DND-41 (cell line): ENCODE data around the gene AKTIP.

Experiments used
- EZH2 ChIP-seq: IDR thresholded peaks from 3 replicates; pipeline ENCODE4 v1.6.1; 2012; ENCODE audit warnings: borderline replicate concordance, low read depth, mild to moderate bottlenecking, moderate library complexity, low read length, inconsistent platforms; ENCODE audit not compliant: severe bottlenecking
- TF ChIP-seq, protein P1 (sequence below): IDR thresholded peaks from 2 replicates; pipeline ENCODE4 v1.5.1; 2012; ENCODE audit warnings: borderline replicate concordance, low read length, moderate library complexity, mild to moderate bottlenecking; ENCODE audit not compliant: poor library complexity, severe bottlenecking; ENCODE audit errors: extremely low read depth

DNA sequence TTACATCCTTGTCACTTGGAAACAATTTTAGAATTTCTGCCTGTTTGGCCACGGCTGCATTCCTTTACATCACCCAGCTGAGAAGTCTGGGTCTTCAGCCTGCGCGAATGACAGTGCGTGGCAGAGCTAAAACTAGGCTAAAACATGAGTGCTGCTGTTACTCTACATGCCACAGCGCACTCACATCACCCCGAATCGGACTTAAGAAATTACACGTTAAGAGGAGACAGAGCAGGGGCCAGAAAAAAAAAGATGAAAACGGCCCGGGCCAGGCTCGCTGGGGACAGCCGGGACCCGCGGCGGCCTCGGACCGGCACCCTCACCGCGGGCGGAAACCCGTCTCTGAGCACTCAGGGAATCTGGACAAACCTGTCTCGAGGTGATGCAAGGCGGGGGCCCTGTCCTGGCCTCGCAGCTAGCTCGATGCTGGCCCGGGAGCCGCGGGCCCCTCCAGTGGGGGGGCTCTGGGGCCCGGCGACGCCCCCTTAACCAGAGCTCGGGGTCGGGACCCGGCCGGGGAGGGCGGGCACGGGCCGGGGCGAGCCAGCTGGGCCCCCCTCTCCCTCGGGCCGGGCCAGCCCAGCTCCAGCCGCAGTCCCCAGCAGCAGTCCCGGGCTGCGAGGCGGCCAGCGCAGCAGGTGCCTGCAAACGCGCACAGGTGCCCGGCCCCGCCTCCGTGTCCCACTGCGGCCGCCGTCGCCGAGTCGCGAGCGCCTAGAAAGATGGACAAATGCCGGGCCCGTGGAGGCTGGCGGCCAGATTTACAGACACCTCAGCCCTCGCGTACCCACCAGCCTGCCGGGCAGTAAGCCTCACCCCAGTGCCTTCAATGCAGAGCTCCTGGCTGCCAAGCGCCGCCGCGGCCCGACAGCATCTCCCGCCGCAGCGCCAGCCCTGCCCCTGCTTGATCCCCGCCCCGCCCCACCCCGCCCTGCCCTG is at the start of gene AKTIP:
- TF ChIP-seq, protein P1, sequence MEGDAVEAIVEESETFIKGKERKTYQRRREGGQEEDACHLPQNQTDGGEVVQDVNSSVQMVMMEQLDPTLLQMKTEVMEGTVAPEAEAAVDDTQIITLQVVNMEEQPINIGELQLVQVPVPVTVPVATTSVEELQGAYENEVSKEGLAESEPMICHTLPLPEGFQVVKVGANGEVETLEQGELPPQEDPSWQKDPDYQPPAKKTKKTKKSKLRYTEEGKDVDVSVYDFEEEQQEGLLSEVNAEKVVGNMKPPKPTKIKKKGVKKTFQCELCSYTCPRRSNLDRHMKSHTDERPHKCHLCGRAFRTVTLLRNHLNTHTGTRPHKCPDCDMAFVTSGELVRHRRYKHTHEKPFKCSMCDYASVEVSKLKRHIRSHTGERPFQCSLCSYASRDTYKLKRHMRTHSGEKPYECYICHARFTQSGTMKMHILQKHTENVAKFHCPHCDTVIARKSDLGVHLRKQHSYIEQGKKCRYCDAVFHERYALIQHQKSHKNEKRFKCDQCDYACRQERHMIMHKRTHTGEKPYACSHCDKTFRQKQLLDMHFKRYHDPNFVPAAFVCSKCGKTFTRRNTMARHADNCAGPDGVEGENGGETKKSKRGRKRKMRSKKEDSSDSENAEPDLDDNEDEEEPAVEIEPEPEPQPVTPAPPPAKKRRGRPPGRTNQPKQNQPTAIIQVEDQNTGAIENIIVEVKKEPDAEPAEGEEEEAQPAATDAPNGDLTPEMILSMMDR: no peak
- no peak for TF ChIP-seq EZH2
